ENCODE data around the gene AGTR1. TPM values are rescaled to one million over a fixed set of nuclear protein-coding genes. Genes with fewer than 3 reads are reported as not detected.
A peak's percentile ranks its signal among the peaks of the same experiment; 100 is the strongest.

The AGTR1 gene
- polyA plus RNA-seq, 3 donors, result not detected

DNA sequence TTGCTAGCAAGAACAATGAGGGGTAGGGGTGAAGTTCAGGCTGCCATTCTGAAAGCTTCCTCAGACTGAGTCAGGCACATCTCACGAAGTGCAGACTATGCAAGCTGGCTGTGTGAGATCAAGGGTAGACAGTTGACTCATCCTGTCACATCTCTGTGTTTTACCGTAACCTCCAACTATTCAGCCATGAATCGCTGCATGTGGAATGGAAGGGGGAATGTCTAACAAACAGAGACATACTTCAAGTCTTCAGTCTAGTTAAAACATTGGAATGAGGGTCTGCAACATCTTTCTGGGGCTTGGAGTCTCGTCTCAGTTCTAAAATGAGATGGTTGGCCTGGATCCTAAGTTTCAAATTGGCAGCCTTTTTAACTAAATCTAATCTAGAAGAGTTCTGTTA is 25.9 kb downstream of the AGTR1 start:
- Histone ChIP-seq H3K4me1 (ENCODE audit: control insufficient read depth in 1 of 2, insufficient read depth in 2 of 2, low read length in 2 of 2) (peaks cover under 1 to 2% of the 10 kb centered on the region in 2 donors), H3K79me2 (ENCODE audit: insufficient read depth, low read length) (no peaks in the 10 kb centered on the region), H3K4me3 (replicated peaks in 1 of 3; ENCODE audit: low read depth in 2 of 3, low read length in 3 of 3) (no peak overlapping the region), H3K9me3 (replicated peaks in 1 of 2; ENCODE audit: control insufficient read depth in 1 of 2, insufficient read depth in 1 of 2, low read length in 2 of 2) (no peaks in the 10 kb centered on the region), H2AFZ (ENCODE audit: insufficient read depth, low read depth, low read length, poor library complexity, severe bottlenecking) (no peak overlapping the region), H3K4me2 (replicated peaks; ENCODE audit: extremely low read depth, low read length, poor library complexity, severe bottlenecking) (no peak overlapping the region), H3K27me3 (ENCODE audit: control insufficient read depth in 2 of 2, insufficient read depth in 2 of 2, low read length in 2 of 2) (no peaks in the 10 kb centered on the region), H3K27ac (ENCODE audit: low read depth in 1 of 2, low read length in 2 of 2) (no peak overlapping the region), H4K20me1 (ENCODE audit: insufficient read depth, low read length) (no peaks in the 10 kb centered on the region), H3K9ac (ENCODE audit: insufficient read depth, low read length, poor library complexity, severe bottlenecking) (no peak overlapping the region), H3K36me3 (replicated peaks in 1 of 2; ENCODE audit: control insufficient read depth in 1 of 2, insufficient read depth in 2 of 2, low read length in 2 of 2) (no peaks in the 10 kb centered on the region)
- intact Hi-C loops (cut with micrococcal nuclease), result no loop called here
- H3K4me1 Mint-ChIP-seq, result peaks cover 5% of the 10 kb centered on the region
- TF ChIP-seq, protein P1, sequence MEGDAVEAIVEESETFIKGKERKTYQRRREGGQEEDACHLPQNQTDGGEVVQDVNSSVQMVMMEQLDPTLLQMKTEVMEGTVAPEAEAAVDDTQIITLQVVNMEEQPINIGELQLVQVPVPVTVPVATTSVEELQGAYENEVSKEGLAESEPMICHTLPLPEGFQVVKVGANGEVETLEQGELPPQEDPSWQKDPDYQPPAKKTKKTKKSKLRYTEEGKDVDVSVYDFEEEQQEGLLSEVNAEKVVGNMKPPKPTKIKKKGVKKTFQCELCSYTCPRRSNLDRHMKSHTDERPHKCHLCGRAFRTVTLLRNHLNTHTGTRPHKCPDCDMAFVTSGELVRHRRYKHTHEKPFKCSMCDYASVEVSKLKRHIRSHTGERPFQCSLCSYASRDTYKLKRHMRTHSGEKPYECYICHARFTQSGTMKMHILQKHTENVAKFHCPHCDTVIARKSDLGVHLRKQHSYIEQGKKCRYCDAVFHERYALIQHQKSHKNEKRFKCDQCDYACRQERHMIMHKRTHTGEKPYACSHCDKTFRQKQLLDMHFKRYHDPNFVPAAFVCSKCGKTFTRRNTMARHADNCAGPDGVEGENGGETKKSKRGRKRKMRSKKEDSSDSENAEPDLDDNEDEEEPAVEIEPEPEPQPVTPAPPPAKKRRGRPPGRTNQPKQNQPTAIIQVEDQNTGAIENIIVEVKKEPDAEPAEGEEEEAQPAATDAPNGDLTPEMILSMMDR (IDR thresholded peaks at IDR 0.05), result no peak
- H3K36me3 Mint-ChIP-seq, result no peaks in the 10 kb centered on the region
- WGBS (ENCODE audit: insufficient coverage), result 63% methylated on average over 1 of the region's 4 CpGs
- H3K27me3 Mint-ChIP-seq (ENCODE audit: low read depth in 3 of 3), result peaks cover 0 to 20% (median 3%) of the 10 kb centered on the region in 3 donors
- H3K9me3 Mint-ChIP-seq, result no peaks in the 10 kb centered on the region
- no peak overlapping the region for H3K27ac Mint-ChIP-seq
- H3K4me3 Mint-ChIP-seq, result no peak overlapping the region
- DNase-seq, result no peak

DNA sequence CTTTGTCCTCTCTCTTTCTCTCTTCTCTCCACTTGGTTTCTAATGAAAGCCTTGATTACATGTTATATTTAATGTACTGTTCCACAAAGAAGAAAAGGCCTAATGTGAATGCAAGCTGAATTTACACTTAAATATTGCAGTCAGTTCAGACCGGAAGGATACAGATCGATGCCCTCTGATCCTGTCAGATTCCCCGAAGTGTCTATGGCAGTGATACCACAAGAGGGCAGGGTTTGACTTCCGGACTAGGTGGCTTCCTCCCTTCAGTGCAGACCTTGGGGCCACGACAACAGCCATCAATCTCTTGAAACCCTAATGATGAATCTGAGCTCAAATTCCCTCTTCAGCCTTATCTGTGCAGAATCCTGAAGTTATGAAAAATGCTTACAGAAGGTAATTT is 29.5 kb downstream of the AGTR1 start:
- Histone ChIP-seq H3K4me2 (replicated peaks; ENCODE audit: extremely low read depth, low read length, poor library complexity, severe bottlenecking) (no peak overlapping the region), H3K4me3 (replicated peaks in 1 of 3; ENCODE audit: low read depth in 2 of 3, low read length in 3 of 3) (no peak overlapping the region), H3K36me3 (replicated peaks in 1 of 2; ENCODE audit: control insufficient read depth in 1 of 2, insufficient read depth in 2 of 2, low read length in 2 of 2) (no peaks in the 10 kb centered on the region), H3K27ac (ENCODE audit: low read depth in 1 of 2, low read length in 2 of 2) (no peak overlapping the region), H3K27me3 (ENCODE audit: control insufficient read depth in 2 of 2, insufficient read depth in 2 of 2, low read length in 2 of 2) (no peaks in the 10 kb centered on the region), H4K20me1 (ENCODE audit: insufficient read depth, low read length) (no peaks in the 10 kb centered on the region), H3K4me1 (ENCODE audit: control insufficient read depth in 1 of 2, insufficient read depth in 2 of 2, low read length in 2 of 2) (peaks cover 9% of the 10 kb centered on the region in 2 donors), H3K9me3 (replicated peaks in 1 of 2; ENCODE audit: control insufficient read depth in 1 of 2, insufficient read depth in 1 of 2, low read length in 2 of 2) (no peaks in the 10 kb centered on the region), H2AFZ (ENCODE audit: insufficient read depth, low read depth, low read length, poor library complexity, severe bottlenecking) (no peak overlapping the region), H3K9ac (ENCODE audit: insufficient read depth, low read length, poor library complexity, severe bottlenecking) (no peak overlapping the region), H3K79me2 (ENCODE audit: insufficient read depth, low read length) (no peaks in the 10 kb centered on the region)
- DNase-seq, result peak; percentile 29 to 42 (median 34)
- 19% methylated on average over 5 of the region's 5 CpGs for WGBS (ENCODE audit: insufficient coverage)
- TF ChIP-seq, protein P1 (IDR thresholded peaks at IDR 0.05), result peak; percentile 69
- Mint-ChIP-seq H3K4me3 (no peak overlapping the region), H3K27me3 (ENCODE audit: low read depth in 3 of 3) (peaks cover 0 to 4% (median 3%) of the 10 kb centered on the region in 3 donors), H3K27ac (no peak overlapping the region), H3K9me3 (no peaks in the 10 kb centered on the region), H3K4me1 (peaks cover 17% of the 10 kb centered on the region), H3K36me3 (no peaks in the 10 kb centered on the region)
- intact Hi-C loops (cut with micrococcal nuclease), result no loop called here
